NCI-H2196 (cell line): ENCODE measurements around the gene UNC13A.
"Not testable (repeated sequence)": the region's sequence is repeated elsewhere in the genome, so short reads cannot be mapped to it uniquely, and the experiment has no call there.

Experiments used
- DNase-seq: peaks from one replicate; lab custom pipeline; 2025; ENCODE audit not compliant: unreplicated experiment; lab: John Stamatoyannopoulos, UW

UNC13A gene

DNA sequence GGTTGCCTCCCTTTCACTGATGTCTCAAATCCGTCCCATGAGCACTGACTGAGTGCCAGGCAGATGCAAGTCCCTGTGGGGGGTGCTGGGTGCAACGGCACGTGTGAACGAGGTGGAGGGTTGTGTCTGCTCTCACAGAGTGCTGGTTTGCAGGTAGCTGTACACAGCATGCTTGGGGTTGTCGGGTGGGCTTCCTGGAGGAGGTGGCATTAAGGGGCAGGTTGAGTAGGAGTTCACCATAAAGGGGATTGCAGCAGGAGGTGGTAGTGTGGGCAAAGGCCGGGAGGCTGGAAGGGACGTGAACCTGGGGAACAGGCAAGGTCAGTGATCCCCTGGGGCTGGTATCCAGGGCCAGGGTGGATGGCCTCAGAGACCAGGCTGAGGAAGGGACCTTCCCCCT lies 115.5 kb downstream of the UNC13A start:
- no peak for DNase-seq

DNA sequence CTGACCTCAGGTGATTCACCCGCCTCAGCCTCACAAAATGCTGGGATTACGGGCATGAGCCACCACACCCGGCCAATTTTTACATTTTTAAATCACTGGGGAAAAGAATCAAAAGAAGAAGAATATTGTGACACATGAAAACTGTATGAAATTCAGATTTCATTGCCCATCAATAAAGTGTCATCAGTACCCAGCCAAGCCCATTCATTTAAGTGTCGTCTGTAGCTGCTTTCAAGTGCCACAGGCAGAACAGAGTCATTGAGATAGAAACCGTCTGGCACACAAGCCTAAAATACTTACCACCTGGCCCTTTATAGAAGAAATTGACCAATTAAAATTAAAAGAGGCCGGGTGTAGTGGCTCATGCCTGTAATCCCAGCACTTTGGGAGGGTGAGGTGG lies 117.4 kb downstream of the UNC13A start:
- peak; percentile 59 for DNase-seq

DNA sequence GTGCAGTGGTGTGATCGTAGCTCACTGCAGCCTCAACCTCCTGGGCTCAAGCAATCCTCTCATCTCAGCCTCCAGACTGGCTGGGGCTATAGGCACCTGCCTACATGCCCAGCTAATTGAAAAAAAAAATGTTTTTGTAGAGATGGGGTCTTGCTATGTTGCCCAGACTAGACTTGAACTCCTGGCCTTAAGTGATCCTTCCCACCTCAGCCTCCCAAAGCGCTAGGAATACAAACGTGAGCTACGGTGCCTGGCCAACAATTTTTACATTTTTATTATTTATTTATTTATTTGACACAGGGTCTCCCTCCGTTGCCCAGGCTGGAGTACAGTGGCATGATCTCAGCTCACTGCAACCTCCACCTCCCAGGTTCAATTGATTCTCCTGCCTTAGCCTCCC lies 117.9 kb downstream of the UNC13A start:
- DNase-seq, result not testable (repeated sequence)

DNA sequence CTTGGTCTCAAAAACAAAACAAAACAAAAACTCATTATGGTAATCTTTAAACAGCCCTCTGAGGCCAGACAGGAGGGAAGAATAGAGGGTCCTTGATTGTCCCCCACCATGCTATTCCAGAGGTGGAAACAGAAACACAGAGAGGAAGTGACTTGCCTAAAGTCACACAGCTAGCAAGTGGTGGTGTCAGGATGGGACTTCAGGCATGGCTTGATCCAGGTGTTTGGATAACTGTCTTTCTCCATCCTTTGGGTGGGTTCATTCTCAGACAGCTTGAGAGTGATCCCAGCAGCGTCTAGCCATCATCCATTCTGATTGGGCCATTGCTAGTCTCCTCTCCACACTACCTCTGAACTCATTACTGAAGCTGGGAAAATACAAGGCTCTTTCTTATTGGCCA lies 120.2 kb downstream of the UNC13A start:
- DNase-seq, result no peak

DNA sequence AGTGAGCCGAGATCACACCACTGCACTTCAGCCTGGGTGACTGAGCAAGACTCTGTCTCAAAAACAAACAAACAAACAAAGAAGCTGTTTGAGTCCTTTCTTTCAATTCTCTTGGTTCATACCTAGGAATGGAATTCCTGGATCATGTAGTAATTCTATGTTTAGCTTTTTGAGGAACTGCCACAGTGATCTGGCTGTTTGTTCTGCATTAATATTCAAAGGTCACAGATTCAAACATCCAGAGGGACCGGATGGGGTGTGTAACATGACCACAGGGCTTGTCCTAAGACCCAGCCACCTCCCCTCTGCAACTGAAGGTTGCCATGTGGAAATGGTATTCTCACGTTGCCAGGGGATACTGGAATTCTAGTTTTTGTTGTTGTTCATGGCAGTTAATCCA lies 122.5 kb downstream of the UNC13A start:
- peak; percentile 29 for DNase-seq

DNA sequence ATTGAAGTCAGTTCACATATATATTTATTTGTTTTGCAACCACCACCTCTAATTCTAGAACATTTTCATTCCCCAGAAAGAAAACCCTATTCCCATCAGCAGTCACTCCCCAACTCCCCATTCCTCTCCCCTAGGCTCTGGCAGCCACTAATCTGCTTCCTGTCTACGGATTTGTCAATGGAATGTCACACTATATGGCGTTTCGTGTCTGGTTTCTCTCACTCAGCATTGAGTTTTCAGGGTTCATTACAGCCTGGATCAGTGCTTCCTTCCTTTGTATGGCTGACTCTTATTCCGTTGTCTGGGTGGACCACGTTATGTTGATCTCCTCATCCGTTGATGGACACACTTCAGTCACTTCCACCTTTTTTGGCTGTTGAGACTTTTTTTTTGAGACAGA lies 123.4 kb downstream of the UNC13A start:
- DNase-seq, result no peak

DNA sequence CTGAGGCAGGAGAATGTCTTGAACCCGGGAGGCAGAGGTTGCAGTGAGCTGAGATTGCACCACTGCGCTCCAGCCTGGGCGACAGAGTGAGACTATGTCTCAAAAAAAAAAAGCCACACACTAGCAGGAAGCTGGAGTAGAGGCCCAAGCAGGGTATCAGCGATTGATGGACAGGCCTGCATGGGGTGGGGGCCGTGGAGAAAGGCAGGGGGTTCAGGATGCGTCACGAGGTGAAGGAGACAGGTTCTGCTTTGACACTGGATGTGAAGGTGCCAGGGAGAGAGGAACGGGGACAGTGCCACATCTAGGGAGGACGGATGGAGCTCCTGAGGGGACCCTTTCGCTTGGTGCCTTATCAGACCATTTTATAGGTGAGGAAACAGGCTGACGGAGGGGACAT lies 125.6 kb downstream of the UNC13A start:
- no peak for DNase-seq

DNA sequence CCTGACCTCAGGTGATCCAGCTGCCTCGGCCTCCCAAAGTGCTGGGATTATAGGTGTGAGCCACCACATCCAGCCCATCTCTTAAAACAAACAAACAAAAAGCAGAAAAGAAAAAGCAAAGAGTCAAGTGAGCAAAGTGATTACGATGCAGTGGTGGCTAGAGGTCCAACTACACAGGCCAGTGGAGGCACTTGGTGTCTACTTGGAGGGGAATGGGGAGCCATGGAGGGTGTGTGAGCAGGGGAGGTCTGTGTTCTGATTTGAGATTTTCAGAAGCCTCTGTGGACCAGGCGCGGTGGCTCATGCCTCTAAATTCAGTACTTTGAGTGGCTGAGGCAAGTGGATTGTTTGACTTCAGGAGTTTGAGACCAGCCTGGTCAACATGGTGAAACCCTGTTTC lies 126.1 kb downstream of the UNC13A start:
- no peak for DNase-seq

DNA sequence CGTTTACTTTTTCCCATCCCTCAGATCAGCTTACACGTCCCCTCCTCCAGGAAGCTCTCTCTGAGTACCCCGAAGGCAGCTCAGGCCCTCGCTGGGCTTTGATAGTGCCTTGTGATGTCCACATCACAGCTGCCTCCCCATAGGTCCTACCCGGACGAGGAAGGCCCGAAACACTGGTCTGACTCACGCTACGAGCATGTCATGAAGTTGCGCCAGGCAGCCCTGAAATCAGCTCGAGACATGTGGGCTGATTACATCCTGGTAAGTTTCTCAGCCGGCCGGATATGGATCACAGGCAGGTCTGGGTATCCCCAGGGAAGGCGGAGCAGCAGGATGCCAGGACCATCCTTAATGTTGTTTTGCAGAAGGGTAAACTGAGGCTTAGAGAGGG lies 128.0 kb downstream of the UNC13A start:
- no peak for DNase-seq

DNA sequence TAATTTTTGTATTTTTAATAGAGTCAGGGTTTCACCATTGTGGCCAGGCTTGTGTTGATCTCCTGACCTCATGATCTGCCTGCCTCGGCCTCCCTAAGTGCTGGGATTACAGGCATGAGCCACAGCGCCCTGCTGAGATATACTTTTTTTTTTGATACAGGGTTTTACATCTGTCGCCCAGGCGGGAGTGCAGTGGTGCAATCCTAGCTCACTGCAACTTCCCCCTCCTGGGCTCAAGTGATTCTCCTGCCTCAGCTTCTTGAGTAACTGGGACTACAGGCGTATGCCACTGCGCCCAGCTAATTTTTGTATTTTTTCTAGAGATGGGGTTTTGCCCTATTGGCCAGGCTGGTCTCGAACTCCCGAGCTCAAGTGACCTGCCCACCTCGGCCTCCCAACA lies 130.7 kb downstream of the UNC13A start:
- DNase-seq, result no peak

DNA sequence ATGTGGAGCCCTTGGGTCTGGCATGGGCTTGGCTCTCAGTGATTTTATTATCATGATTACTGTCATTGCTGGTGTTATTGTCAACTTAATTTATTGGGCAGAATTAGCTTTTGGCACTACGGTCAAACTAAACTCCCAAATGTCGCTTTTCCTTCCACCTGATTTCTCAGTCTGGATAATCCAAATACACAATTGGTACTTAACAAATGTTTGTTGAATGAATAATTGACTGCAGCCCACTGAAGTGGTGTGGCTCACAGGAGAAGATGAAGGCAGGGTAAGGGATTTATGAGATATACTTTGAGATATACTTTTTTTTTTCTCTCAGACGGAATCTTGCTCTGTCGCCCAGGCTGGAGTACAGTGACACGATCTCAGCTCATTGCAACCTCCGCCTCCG lies 131.2 kb downstream of the UNC13A start:
- no peak for DNase-seq

DNA sequence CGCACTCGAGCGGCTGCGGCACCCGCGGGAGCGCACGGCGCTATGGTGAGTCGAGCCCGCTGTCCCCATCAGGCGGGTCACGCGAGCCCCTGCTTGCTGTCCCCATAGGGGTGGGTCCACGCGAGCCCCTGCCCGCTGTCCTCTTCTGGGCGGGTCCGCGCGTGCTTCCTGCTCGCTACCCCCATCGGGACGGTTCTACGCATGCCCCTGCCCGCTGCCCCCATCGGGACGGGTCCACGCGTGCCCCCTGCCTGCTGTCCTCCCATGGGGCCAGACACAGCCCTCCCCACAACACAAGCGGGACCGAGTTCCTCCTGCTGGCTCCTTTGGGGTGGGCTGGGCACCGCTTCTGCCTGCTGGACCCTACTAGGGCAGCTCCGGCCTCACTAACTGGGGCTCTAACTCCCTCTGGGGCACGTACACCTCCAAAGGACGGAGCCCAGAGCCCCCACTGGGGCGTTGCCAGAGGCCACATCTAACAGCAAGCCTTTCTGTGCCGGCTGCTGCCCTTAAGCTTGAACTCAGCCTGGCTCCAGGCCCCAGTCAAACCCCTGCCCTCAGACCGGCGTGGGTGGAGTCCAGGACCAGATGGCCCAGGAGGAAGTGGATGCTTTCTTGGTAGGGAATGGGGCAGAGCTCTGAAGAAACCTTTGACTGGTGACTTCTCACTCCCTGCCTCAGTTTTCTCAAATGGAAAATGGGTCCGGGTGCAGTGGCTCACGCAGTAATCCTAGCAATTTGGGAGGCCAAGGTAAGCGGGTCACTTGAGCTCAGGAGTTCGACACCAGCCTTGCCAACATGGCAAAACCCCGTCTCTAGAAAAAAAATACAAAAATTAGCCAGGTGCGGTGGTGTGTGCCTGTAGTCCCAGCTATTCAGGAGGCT lies 132.0 kb downstream of the UNC13A start:
- peak; percentile 32 for DNase-seq

DNA sequence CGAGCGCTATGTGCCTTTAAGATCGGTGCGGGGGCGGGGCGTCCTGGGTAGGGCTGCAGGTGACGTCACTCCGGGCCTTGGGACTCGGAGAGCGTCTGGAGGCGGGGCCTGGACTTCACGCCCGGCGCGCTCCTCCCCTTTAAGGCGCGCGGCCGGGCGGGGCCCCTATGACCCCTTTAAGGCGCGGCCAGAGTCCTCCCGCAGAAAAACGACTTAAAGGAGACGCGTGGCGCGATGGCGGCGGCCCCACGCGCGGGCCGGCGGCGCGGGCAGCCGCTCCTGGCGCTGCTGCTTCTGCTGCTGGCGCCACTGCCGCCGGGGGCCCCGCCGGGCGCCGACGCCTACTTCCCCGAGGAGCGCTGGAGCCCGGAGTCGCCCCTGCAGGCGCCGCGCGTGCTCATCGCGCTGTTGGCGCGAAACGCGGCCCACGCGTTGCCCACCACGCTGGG lies 132.7 kb downstream of the UNC13A start, which contains the start of gene COLGALT1:
COLGALT1 (plus strand) TSS at position 170 of the 449 bp plus-strand sequence; CDS start at position 235, 65 bp downstream.
- DNase-seq, result peak; percentile 99

DNA sequence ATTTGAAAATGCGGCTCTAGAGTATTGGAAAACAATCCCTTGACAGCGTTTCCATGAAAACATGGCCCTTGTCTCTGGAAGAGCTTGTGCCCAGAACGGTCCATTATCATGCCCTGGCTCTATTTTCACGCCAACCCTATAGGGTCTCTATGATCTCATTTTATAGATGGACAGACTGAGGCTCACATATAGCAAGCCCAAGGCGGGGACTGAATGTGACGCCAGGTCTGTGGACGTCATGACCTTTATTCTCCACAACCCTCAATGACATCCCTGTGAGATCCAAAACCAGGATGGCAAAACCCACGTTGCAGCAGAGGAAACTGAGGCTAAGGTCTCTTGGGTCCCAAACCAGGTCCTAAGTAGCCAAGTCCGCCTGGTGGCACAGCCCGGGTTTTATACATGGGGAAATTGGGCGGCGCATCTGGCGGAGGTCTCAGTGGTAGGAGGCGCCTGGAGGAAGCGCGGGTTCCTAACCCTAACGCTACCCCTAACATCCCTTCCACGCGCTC lies 133.1 kb downstream of the UNC13A start:
- DNase-seq, result no peak

DNA sequence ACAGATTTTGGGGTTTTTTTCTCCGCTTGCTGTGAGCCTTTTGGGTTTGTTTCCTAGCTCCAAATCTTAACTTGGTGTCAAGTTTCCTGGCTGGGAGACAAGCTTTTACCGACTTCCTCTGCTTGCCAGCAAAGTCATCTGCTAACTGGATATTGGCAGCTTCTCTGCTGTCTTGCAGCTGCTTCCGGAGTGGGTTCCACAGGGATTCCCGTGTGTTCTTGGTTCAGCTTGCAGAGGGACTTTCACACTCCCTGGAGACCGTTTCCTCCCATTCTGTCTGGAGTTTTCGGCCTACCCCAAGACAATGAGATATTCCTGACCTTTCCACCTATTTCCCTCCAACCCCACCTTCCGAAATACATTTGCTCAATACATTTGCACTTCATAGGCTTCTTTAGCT lies 134.9 kb downstream of the UNC13A start:
- peak; percentile 78 for DNase-seq

DNA sequence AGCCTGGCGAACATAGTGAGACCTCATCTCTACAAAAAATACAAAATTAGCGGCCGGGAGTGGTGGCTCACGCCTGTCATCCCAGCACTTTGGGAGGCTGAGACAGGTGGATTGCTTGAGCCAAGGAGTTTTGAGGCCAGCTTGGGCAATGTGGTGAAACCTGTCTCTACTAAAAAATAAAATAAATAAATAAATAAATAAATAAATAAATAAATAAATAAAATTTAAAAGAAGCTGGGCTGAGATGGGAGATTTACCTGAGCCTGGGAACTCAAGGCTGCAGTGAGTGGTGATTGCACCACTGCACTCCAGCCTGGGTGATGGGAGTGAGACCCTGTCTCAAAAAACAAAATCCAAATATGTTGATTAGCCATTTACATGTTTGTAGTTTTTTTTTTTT lies 135.4 kb downstream of the UNC13A start:
- DNase-seq, result not testable (repeated sequence)
